ENCODE data around the gene CNTNAP2.

CNTNAP2 gene

GRCh38 chr7:147523056-147523455, 1406.5 kb downstream of the CNTNAP2 start:
- no peak for FAIRE-seq

GRCh38 chr7:147524726-147525250, 1408.2 kb downstream of the CNTNAP2 start:
- no peak for FAIRE-seq

GRCh38 chr7:147525325-147525724, 1408.7 kb downstream of the CNTNAP2 start:
- FAIRE-seq = no peak

DNA sequence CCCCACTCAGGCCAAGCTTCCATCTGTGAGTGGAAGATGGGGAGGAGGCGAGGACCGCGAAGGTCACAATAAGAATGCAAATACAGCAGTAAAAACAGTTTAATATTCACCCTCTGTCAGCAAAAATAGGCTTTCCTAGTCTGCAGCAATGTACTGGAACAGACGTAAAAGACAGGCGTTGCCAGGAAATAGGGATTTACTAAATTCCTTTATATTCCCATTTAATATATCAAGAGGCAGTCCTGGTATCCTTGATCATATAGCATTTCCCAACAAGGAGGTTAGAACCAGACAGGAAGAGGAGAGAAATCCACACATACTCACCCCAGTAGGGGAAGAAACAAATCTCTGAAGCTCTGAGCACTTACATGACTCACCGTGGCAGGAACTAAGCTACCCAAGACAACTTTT, 1419.1 kb downstream of the CNTNAP2 start:
- FAIRE-seq = no peak

DNA sequence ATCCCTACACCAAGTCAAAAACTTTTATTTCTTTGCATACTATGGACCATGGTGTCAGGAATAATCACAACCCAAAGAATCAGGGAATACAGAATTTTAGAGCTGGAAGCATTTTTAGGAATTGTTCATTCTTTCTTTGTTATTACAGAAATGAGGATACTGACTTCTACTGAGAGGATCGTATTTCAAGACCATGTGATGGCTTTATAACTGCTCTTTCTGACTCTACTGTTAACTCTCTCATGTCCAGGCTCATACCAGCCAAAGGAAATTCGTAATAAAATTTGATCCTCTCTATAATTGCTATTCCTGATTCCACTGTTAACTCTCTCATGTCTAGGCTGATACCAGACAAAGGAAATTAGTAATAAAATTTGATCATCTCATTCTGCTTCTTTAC, 1423.1 kb downstream of the CNTNAP2 start:
- FAIRE-seq = no peak

GRCh38 chr7:147540743-147541142, 1424.1 kb downstream of the CNTNAP2 start:
- no peak for FAIRE-seq

DNA sequence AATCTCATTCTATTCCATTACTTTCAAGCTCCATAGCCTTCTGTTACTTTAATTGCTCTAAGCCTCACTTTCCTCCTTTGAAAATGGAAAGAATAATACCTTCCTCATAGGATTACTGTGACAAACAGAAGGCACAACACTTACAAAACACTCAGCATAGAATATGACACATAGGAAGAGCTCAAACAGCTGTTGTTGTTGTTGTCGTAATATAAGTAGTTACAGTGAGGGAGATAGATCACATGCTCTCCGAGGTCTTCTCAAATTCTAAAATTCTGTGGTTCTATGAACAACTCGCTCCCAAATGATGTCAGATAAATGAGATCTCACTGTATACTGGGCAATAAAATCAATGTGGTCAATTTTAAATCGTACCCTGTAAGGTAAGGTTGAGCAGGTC, 1424.7 kb downstream of the CNTNAP2 start:
- FAIRE-seq = no peak

- FAIRE-seq = no peak
These were observed 1430.8 kb downstream of the CNTNAP2 start for GRCh38 chr7:147547252-147547897.

GRCh38 chr7:147556317-147556716, 1439.7 kb downstream of the CNTNAP2 start:
- FAIRE-seq = no peak

GRCh38 chr7:147563669-147564068, 1447.1 kb downstream of the CNTNAP2 start:
- no peak for FAIRE-seq

GRCh38 chr7:147564786-147565476, 1448.3 kb downstream of the CNTNAP2 start:
- no peak for FAIRE-seq

- no peak for FAIRE-seq
These were observed 1450.4 kb downstream of the CNTNAP2 start for GRCh38 chr7:147567043-147567442.

- FAIRE-seq = no peak
These were observed 1452.7 kb downstream of the CNTNAP2 start for GRCh38 chr7:147569116-147569913.

DNA sequence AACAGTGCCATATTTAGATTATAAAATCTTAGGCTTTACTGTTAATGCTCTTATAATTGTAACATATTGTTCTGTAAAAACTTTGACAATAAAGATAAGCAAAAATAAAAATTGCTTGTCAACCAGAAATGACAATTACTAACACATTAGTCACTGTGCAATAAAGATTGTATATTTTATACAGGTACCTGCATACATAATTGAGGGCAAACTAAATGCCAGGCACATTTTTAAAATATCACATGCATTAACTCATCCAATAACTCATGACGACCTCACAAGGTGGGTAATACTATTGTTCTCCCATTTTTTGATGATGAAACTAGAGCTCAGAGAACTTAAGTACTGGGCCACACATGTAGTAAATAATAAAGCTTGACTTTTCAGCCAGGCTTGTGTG, 1453.8 kb downstream of the CNTNAP2 start:
- FAIRE-seq = no peak

GRCh38 chr7:147571436-147572185, 1455.0 kb downstream of the CNTNAP2 start:
- FAIRE-seq = no peak

DNA sequence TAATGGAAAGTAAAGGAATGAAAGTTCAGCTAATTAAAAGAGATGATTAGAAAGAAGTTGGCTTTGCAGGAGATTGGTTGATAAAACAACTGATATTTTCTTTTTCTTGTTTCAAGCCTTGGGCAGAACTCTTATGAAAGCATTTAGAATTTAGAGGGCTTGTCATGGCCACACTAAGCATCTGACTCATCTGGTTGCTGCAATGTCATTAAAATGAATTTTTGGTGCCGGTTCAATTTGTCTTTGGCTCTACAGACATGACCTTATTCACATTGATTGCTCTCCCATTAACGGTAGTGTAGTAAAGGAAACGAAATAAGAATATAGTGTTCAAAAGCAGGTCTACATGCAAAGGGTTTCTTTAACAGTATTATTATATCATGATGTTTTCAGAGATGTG, 1461.6 kb downstream of the CNTNAP2 start:
- FAIRE-seq = no peak

GRCh38 chr7:147579148-147579547, 1462.5 kb downstream of the CNTNAP2 start:
- FAIRE-seq = no peak

- no peak for FAIRE-seq
These were observed 1468.2 kb downstream of the CNTNAP2 start for GRCh38 chr7:147584771-147585193.

DNA sequence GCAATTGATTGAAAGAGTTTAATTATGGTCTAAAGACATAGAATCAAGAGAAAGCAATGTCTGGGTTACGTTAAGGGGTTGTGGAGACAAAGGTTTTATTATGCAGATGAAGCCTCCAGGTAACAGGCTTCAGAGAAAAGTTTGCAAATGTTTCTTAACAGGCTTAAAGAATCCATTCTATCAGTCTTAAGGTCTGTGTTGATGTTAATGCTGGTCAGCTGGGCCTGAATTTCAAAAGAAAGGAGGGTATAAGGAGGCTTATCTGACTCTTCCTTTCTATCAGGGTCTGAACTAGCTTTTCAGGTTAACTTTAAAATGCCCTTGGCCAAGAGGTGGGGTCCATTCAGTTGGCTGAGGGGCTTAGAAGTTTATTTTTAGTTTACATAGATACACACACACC, 1469.5 kb downstream of the CNTNAP2 start:
- no peak for FAIRE-seq

GRCh38 chr7:147586526-147586925, 1469.9 kb downstream of the CNTNAP2 start:
- no peak for FAIRE-seq

- no peak for FAIRE-seq
These were observed 1476.9 kb downstream of the CNTNAP2 start for GRCh38 chr7:147593271-147594057.

DNA sequence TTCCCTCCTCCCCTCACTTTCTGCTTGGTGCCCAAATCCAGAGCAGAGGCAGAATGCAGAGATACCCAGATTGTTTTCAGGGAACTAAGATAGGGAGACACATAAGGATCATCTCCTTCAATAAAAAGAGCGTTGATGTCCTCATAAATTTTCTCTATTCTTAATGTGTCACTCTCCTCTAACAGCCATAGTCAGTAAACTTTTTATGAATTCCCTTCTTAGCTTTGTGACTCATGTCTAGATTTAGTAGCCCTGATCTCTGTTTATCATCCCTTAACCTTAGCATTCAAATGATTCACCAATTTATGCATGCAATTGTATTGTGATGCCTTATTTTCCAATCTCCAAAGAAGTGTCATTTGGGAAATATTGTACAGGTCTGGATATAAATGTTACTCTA, 1478.4 kb downstream of the CNTNAP2 start:
- FAIRE-seq = no peak
